HG02798 (cell line): Measurements from ENCODE around the gene AUTS2.
A peak's percentile ranks its signal among the peaks of the same experiment; 100 is the strongest.
"Not testable (repeated sequence)": the region's sequence is repeated elsewhere in the genome, so short reads cannot be mapped to it uniquely, and the experiment has no call there.

Experiments used
- ATAC-seq: cut with Tn5 transposase; IDR thresholded peaks from one replicate; pipeline ENCODE4 v1.9.1; 2021; ENCODE audit warnings: mild to moderate bottlenecking; ENCODE audit not compliant: unreplicated experiment, poor library complexity

Gene AUTS2

GRCh38 chr7:70634610-70635068 lies 1036.4 kb downstream of the AUTS2 start:
- ATAC-seq, result no peak

- ATAC-seq, result no peak
Observed at GRCh38 chr7:70635633-70636032, 1037.4 kb downstream of the AUTS2 start.

- no peak for ATAC-seq
Observed at GRCh38 chr7:70636169-70636568, 1037.9 kb downstream of the AUTS2 start.

- no peak for ATAC-seq
Observed at GRCh38 chr7:70637726-70638125, 1039.5 kb downstream of the AUTS2 start.

- no peak for ATAC-seq
Observed at GRCh38 chr7:70638158-70639107, 1040.2 kb downstream of the AUTS2 start.

DNA sequence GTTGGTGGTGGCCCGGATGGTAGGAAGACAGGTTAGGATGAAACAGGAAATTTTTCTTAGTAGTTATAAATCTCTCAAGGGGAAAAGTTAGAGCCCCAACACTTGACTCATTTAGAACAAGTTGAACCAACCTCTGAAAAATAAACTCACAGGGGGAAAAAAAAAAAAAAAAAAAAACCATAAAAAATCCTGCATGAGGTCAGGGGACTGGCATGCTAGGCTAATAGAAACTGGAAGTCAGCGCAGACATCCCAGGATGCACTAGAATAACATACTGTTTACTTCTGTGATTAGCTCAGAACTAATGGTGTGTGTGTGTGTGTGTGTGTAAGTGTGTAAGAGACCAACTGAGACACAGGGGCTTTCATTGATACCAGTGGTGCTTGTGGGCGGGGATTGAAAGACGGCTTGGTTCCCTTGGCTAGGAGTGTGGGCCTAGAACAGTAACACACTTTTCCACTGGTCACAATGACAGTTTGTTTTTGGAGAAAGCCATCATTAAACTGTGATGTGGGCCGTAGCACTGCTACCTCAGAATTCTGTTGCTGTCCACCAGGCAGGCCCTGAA lies 1042.1 kb downstream of the AUTS2 start:
- no peak for ATAC-seq

- no peak for ATAC-seq
Observed at GRCh38 chr7:70641882-70642281, 1043.6 kb downstream of the AUTS2 start.

GRCh38 chr7:70645279-70645678 lies 1047.0 kb downstream of the AUTS2 start:
- no peak for ATAC-seq

DNA sequence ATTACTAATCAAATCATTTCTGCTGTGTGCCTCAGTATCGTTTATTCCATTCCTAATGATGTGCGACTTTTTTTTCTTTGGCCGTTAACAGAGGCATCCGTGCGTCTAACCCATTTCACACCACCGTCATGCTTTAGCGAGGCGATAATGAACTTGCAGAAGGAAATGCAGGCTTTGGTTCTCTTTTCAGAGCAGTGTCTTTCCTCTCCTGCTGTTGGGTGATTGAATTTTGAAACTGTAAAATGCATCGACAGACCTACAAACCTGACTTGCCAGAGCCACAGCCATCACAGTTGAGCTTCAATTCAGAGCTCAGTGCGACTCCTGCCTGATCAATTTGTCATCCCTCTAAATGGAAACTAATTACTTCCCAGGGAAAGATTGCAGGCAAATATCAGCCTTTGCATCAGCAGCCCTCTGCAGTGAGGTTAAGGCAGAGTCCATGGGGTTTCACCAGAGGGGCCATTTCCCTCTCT lies 1047.6 kb downstream of the AUTS2 start:
- ATAC-seq, result no peak

- ATAC-seq, result no peak
Observed at GRCh38 chr7:70646536-70647248, 1048.4 kb downstream of the AUTS2 start.

DNA sequence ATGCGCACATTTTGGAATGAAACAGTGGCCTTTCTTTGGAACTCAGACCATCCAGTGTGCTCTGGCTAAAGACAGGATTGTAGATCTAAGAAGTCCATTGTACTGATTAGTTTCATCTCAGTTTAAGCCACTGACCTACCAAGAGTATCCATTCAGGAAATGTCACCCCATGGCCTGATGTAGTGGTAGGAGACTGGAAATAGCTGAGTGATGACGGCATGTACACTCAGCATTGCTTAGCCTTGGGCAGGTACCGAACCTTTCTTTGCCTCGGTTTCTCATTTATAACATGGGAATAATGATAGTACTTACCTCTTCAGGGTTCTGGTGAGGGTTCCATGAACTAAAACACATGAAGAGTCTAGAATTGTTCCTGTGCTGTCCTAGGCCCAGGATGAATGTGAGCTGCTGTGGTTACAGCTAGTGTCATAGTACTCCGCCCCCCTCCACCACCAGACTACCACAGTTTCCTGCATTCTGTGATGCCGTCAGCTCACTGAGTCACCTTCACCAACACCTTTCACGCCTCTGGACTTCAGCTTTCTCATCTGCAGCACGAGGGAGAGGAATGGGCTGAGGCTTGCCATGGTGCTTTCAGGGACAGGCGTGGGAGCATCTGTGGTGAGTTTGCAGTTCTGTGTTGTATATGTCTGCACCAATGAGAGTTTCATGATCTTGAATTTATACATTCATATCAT lies 1049.7 kb downstream of the AUTS2 start:
- ATAC-seq, result peak; percentile 92

GRCh38 chr7:70648499-70648861 lies 1050.2 kb downstream of the AUTS2 start:
- ATAC-seq, result not testable (repeated sequence)

GRCh38 chr7:70649323-70649722 lies 1051.0 kb downstream of the AUTS2 start:
- ATAC-seq, result no peak

GRCh38 chr7:70654146-70654545 lies 1055.9 kb downstream of the AUTS2 start:
- no peak for ATAC-seq

- no peak for ATAC-seq
Observed at GRCh38 chr7:70654979-70655378, 1056.7 kb downstream of the AUTS2 start.

DNA sequence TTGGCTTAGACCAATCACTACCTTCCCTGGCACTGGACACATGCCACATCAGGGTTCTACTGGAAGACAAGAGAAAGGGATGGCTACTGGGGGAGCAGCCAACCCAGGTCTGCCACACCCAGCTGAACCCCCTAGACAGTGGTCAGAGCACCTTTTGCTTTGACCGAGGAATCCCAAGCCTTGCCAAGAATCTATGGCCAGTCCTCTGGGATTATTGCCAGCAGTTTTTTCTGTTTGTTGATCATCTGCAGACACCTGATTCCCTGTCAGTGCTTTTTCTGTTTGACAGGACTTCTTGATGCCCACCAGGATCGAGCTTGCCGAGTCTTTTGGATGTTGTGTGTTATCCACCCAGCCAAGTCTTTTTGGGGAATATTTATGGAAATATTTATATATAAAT lies 1057.4 kb downstream of the AUTS2 start:
- ATAC-seq, result no peak

DNA sequence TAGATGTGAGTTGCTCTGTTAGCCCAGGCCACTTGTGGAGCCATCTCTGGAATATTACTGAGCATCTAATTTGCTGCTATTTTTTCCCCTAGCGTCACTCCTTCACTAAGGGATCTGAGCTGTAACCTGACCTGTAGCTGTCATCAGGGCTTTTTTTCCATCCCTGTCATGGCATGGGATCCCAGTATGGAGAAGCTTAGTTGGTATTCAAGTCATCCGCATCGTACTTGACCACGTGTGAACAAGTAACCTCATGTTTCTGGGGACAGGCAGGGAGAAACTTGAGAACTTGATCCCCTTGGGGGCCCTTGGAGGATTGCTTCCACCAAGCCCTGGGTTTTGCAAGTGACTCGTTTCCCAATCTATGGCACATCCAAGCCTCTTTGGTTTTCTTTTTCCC lies 1059.3 kb downstream of the AUTS2 start:
- ATAC-seq, result no peak

- no peak for ATAC-seq
Observed at GRCh38 chr7:70657989-70658632, 1059.8 kb downstream of the AUTS2 start.

GRCh38 chr7:70659263-70659662 lies 1061.0 kb downstream of the AUTS2 start:
- no peak for ATAC-seq
